Mammary epithelial cell (primary cell): Measurements from ENCODE around the gene BAIAP2L1.

Experiments
- CTCF ChIP-seq, 2 donors: IDR thresholded peaks in 1 of 2; conservative IDR thresholded peaks in 1 of 2; 2 replicates each; pipeline ENCODE4 v1.5.1; 2011 to 2012; ENCODE audit warnings: inconsistent platforms in 2 of 2, low read length in 2 of 2, mild to moderate bottlenecking in 2 of 2, control low read depth in 1 of 2, low read depth in 1 of 2; ENCODE audit not compliant: insufficient read depth in 1 of 2; ENCODE audit errors: extremely low read depth in 1 of 2
- EZH2 ChIP-seq: IDR thresholded peaks from 2 replicates; pipeline ENCODE4 v1.6.1; 2012; ENCODE audit warnings: low read length, inconsistent platforms, borderline replicate concordance

GRCh38 chr7:98276241-98276761 lies 124.6 kb downstream of the BAIAP2L1 start:
- no peak for TF ChIP-seq CTCF (conservative IDR thresholded peaks at IDR 0.05 in 1 of 2, IDR thresholded peaks at IDR 0.05 in 1 of 2; ENCODE audit: extremely low read depth in 1 of 2, insufficient read depth in 1 of 2, low read depth in 1 of 2, low read length in 2 of 2)
- no peak for TF ChIP-seq EZH2
